Body of pancreas (tissue), 4 donors: Measurements from ENCODE around the gene C4orf50. TPM values are rescaled to one million over a fixed set of nuclear protein-coding genes. Genes with fewer than 3 reads are reported as not detected.

Experiments
- ATAC-seq: fragments of 150-250 bp; one replicate; pipeline ENCODE4 v1.9.1; 2016
- DNase-seq, 4 donors: peaks; one replicate each; pipeline ENCODE4 v3.0.0-alpha.2; 2019
- H3K27ac ChIP-seq, 4 donors: fragments of 200-600 bp; sonication (generic); 1 replicate in 3 of 4; 2 replicates in 1 of 4; pipeline versions ENCODE4 v1.5.1 to v1.6.1; 2016 to 2019; ENCODE audit warnings: mild to moderate bottlenecking in 1 of 4, mixed read lengths in 1 of 4, moderate library complexity in 1 of 4
- H3K27me3 ChIP-seq, 2 donors: fragments of 200-600 bp; sonication (generic); one replicate each; pipeline ENCODE4 v1.6.0; 2016; ENCODE audit warnings: mild to moderate bottlenecking in 1 of 2
- H3K36me3 ChIP-seq, 2 donors: fragments of 200-600 bp; sonication (generic); replicated peaks in 1 of 2; 2 replicates each; pipeline ENCODE4 v1.5.1; 2016; ENCODE audit warnings: low read depth in 2 of 2; ENCODE audit not compliant: insufficient read depth in 1 of 2
- H3K4me1 ChIP-seq: fragments of 200-600 bp; sonication (generic); one replicate; pipeline ENCODE4 v1.6.0; 2016
- H3K4me3 ChIP-seq, 2 donors: fragments of 200-600 bp; sonication (generic); 1 replicate in 1 of 2; 2 replicates in 1 of 2; pipeline ENCODE4 v1.5.1; 2016 to 2019
- H3K9me3 ChIP-seq, 3 donors: fragments of 200-600 bp; sonication (generic); 1 replicate in 2 of 3; 2 replicates in 1 of 3; pipeline ENCODE4 v1.5.1; 2016
- POLR2A ChIP-seq, 3 donors: fragments of 450-650 bp; IDR thresholded peaks; one replicate each; pipeline ENCODE4 v1.6.1; 2016; ENCODE audit warnings: antibody characterized with exemption in 3 of 3, mild to moderate bottlenecking in 2 of 3
- WGBS, 2 donors: methylation state at CpG; one replicate each; pipeline ENCODE4 v1.1.5; 2017; 5-methylcytosine and 5-hydroxymethylcytosine counted together
- intact Hi-C: fragments of 100-400 bp; cut with DNase I; formaldehyde crosslinking; loops from one replicate; pipeline ENCODE4 v1.15.1; 2023
- total RNA-seq, 2 donors: library from RNA; depleted of rRNA; stranded (reverse); fragments of >200 nt; gene quantifications; one replicate each; pipeline ENCODE4 v1.1.0, GENCODE V29; 2016
- TF ChIP-seq, protein P1 (sequence below), 7 experiments: fragments of 450-650 bp in 4 of 7; fragments of 200-600 bp in 3 of 7; sonication (generic) in 3 of 7; IDR thresholded peaks; one replicate each; pipeline ENCODE4 v1.5.1; 2016 to 2019; ENCODE audit warnings: antibody characterized with exemption in 7 of 7

The C4orf50 gene
- total RNA-seq, 2 donors from 2014 or later, result 0.26 TPM; not detected in 1

DNA sequence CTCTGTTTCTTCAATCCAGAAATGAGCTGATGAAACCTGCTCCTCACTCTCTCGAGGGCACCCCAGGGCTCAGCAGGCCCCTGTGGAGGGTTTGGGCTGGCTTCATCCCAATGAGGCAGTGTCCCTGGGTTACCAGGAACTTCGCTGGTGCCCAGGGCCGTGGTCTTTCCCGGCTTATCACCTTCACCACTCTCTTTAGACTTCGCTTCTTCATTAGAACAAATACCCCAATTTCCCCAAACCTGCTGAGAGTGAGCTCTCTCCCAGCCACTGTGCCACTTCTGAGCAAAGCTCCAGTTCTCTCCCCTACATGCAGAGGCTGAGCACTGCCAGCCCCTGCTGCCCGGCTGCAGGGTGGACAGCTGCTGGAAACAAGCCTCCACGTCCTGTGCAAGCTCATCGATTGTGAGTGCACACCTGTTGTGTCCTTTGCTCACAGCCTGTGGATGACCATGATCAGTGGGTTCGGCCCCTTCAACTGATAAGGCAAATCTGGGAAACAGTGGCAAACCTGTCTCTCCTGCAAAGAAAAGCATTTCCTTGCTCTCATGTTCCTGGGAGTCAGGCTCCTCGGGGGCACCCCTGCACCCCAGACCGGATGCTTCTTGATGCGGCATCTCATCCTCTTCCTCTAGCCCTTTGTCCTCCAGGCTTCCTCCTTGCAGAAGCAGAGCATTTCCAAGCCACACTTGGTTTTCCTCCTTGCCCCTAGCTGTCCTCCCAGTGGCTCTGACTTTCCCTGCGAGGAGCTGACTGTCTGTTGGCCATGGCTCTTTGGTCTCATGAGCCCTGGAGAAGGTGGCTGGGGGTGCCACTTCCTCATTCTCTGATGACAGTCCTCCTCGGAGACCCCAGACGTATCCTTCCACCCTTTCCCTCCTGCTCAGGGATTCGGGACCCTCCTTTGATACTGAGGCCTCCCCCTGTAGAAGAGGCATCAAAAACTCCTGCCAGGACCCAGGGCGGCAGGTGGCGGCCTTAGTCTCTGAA, 28.7 kb downstream of the C4orf50 start:
- ATAC-seq (no peak), DNase-seq (no peak)
- intact Hi-C loops, result no loop called here

DNA sequence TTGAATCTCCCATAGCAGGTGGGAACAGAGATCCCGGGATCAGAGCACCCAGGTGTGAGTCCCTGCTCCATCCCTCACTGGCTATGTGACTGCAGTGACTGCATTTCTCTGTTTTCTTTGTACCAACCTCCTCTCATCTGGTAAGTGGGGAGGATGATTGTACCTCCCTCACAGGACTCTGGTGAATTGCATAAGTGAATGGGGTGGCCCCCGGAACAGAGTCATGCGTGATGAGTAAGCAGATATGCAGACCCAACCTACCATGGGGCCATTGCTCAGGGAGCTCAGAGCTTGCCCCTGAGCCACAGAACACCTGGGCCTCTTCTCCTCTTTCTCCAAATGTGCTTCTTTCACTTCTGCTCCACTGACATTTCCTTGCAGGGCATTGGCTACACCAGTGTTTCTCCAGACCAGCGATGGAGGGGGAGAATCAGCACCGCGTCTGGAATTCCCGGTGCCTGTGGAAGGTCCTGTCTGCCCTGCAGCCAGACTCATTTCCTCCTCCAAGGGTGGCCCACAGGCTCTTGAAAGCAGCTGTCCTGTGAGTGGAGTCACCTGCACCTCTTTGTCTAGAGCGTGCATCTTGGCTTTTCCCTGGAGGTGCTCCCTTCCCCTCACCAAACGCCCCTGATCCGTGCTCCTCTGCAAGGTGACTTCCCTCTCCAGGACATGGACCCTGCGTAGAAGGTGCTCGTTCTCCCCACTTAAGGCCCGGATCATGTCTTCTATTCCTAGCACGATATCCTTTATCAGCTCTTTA, 30.0 kb downstream of the C4orf50 start:
- ATAC-seq (no peak), DNase-seq (no peak)
- 60 to 72% methylated on average over 14 of the region's 14 CpGs for WGBS, 2 donors

More for the DNA sequence above, 28.7 kb downstream of the C4orf50 start:
- no peaks in the 10 kb centered on the region for H3K36me3 ChIP-seq
- no peaks in the 10 kb centered on the region for H3K4me1 ChIP-seq
- H3K9me3 ChIP-seq, result peaks cover 0 to 4% (median 0%) of the 10 kb centered on the region in 3 donors
- no peak overlapping the region for H3K4me3 ChIP-seq
- TF ChIP-seq POLR2A (IDR thresholded peaks at IDR 0.05), result no peak
- TF ChIP-seq, protein P1, sequence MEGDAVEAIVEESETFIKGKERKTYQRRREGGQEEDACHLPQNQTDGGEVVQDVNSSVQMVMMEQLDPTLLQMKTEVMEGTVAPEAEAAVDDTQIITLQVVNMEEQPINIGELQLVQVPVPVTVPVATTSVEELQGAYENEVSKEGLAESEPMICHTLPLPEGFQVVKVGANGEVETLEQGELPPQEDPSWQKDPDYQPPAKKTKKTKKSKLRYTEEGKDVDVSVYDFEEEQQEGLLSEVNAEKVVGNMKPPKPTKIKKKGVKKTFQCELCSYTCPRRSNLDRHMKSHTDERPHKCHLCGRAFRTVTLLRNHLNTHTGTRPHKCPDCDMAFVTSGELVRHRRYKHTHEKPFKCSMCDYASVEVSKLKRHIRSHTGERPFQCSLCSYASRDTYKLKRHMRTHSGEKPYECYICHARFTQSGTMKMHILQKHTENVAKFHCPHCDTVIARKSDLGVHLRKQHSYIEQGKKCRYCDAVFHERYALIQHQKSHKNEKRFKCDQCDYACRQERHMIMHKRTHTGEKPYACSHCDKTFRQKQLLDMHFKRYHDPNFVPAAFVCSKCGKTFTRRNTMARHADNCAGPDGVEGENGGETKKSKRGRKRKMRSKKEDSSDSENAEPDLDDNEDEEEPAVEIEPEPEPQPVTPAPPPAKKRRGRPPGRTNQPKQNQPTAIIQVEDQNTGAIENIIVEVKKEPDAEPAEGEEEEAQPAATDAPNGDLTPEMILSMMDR (IDR thresholded peaks at IDR 0.05), result no peak
- H3K27ac ChIP-seq, result no peak overlapping the region
- no peaks in the 10 kb centered on the region for H3K27me3 ChIP-seq
- 51 to 57% methylated on average over 17 to 18 of the region's 18 CpGs for WGBS, 2 donors

DNA sequence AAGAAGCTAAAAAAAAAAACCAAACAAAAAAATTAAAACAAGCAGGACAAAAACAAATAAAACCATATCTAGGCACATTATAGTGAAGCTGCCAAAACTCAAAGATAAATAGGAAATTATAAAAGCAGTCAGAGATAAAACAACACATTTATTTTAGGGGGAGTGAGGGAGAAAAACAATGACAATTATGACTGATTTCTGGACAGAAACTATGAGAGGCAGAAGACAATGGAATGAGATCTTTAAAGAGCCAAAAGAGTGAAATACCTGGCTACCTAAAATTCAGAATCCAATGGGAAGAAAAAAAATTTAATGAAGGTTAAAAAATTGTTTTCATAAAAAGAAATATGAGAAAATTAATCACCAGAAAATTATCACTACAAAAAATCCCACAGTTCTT, 33.4 kb downstream of the C4orf50 start:
- no peaks in the 10 kb centered on the region for H3K4me1 ChIP-seq
- intact Hi-C loops, result no loop called here

More for the DNA sequence above, 30.0 kb downstream of the C4orf50 start:
- H3K27me3 ChIP-seq, result no peaks in the 10 kb centered on the region
- H3K36me3 ChIP-seq, result no peaks in the 10 kb centered on the region
- no peaks in the 10 kb centered on the region for H3K4me1 ChIP-seq
- no peak overlapping the region for H3K4me3 ChIP-seq
- intact Hi-C loops, result no loop called here
- TF ChIP-seq, protein P1 (IDR thresholded peaks at IDR 0.05), result no peak
- no peak for TF ChIP-seq POLR2A (IDR thresholded peaks at IDR 0.05)
- peaks cover 0 to 4% (median 0%) of the 10 kb centered on the region in 3 donors for H3K9me3 ChIP-seq
- no peak overlapping the region for H3K27ac ChIP-seq

DNA sequence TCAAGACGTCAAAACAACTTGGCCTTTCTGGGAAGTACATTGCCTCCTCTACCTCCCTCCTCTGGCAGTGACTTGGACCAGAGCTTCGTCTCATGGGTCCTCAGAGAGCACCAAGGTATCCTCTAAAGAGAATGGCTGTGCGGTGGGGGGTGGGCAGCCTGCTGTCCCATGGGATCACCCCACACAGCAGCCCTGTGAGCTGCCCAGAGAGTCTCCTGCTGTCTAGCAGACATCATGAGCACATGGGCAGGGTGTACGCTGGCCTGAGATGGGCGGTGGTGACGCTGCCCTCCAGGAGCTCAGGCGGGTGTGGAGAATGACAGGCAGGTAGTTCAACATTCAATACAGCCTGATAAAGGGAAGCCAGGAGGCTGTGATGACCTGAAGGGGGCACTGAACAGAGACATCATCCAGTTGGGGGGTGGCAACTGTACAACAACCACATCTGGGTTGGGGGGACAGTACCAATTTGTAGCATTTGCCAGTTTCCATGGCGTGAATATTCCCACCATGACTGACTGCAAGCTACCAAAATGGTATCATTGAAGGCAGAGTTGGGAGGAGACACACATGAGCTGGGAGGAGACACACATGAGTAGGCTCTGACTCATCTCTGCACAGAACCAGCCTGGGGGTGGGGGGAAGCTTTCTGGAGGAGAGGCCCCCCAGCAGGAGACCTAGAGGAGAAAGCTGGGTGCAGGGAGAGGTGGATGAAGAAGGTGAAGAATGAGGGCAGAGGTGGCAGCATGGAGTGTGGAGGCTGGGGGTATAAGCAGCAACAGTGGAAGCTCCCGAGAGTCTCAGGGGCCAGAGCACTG, 35.9 kb downstream of the C4orf50 start:
- no peaks in the 10 kb centered on the region for H3K36me3 ChIP-seq
- ATAC-seq (no peak), DNase-seq (no peak)
- H3K27me3 ChIP-seq, result peaks cover 0 to 10% of the 10 kb centered on the region in 2 donors
- no peaks in the 10 kb centered on the region for H3K4me1 ChIP-seq
- no peak overlapping the region for H3K27ac ChIP-seq
- TF ChIP-seq, protein P1 (IDR thresholded peaks at IDR 0.05), result no peak
- TF ChIP-seq POLR2A (IDR thresholded peaks at IDR 0.05), result no peak
- no peak overlapping the region for H3K4me3 ChIP-seq
- intact Hi-C loops, result no loop called here
- H3K9me3 ChIP-seq, result peaks cover 0 to 4% (median 0%) of the 10 kb centered on the region in 3 donors
- WGBS, 2 donors, result 47 to 62% methylated on average over 8 to 9 of the region's 9 CpGs

More for the DNA sequence above, 33.4 kb downstream of the C4orf50 start:
- peaks cover 0 to 4% (median 0%) of the 10 kb centered on the region in 3 donors for H3K9me3 ChIP-seq
- no peak overlapping the region for H3K4me3 ChIP-seq
- no peak for TF ChIP-seq POLR2A (IDR thresholded peaks at IDR 0.05)
- TF ChIP-seq, protein P1 (IDR thresholded peaks at IDR 0.05), result no peak
- no peak for ATAC-seq
- no peak for DNase-seq
- H3K27me3 ChIP-seq, result peaks cover 0 to 10% of the 10 kb centered on the region in 2 donors
- no peak overlapping the region for H3K27ac ChIP-seq
- H3K36me3 ChIP-seq, result no peaks in the 10 kb centered on the region
